ENCODE data around the gene PPARA. TPM values are rescaled to one million over a fixed set of nuclear protein-coding genes. Genes with fewer than 3 reads are reported as not detected.
"Not testable (repeated sequence)": the region's sequence is repeated elsewhere in the genome, so short reads cannot be mapped to it uniquely, and the experiment has no call there.

Gene PPARA
- total RNA-seq, 4 donors from 2014 or later: 26.9 to 41.9 (median 37.4) TPM

- no peak for TF ChIP-seq POLR2A (IDR thresholded peaks at IDR 0.05)
- TF ChIP-seq CTCF (IDR thresholded peaks at IDR 0.05): no peak
- Histone ChIP-seq H3K27ac (peak overlapping the region in 1 of 3 donors; percentile 6), H3K36me3 (no peaks in the 10 kb centered on the region), H3K27me3 (no peaks in the 10 kb centered on the region), H3K4me3 (replicated peaks in 1 of 3) (no peak overlapping the region), H3K9me3 (no peaks in the 10 kb centered on the region), H3K4me1 (peaks cover 0 to 8% of the 10 kb centered on the region in 2 donors)
- 54 to 79% methylated on average over 11 to 21 of the region's 26 CpGs for WGBS, 2 donors
- intact Hi-C loops (cut with DNase I): loop anchor here (10.0 kb wide), 1 partner anchor 415 kb away; no protein-coding TSS in a partner anchor
- DNase-seq: no peak
These were observed 20.8 kb upstream of the PPARA start for GRCh38 chr22:46129390-46130041.

GRCh38 chr22:46131151-46131587 lies 19.2 kb upstream of the PPARA start:
- Histone ChIP-seq H3K27ac (no peak overlapping the region), H3K4me3 (replicated peaks in 1 of 3) (no peak overlapping the region), H3K4me1 (peaks cover 0 to 8% of the 10 kb centered on the region in 2 donors), H3K9me3 (no peaks in the 10 kb centered on the region), H3K27me3 (no peaks in the 10 kb centered on the region), H3K36me3 (no peaks in the 10 kb centered on the region)
- DNase-seq: no peak
- TF ChIP-seq CTCF (IDR thresholded peaks at IDR 0.05): peak in 1 of 6 experiments; percentile 5
- no peak for TF ChIP-seq POLR2A (IDR thresholded peaks at IDR 0.05)
- 73 to 86% methylated on average over 6 of the region's 13 CpGs for WGBS, 2 donors
- intact Hi-C loops (cut with DNase I): no loop called here

GRCh38 chr22:46132193-46132829 lies 18.0 kb upstream of the PPARA start:
- H3K27me3 ChIP-seq; intact Hi-C loops (cut with DNase I); H3K36me3 ChIP-seq; H3K9me3 ChIP-seq; DNase-seq; H3K4me1 ChIP-seq; H3K27ac ChIP-seq; H3K4me3 ChIP-seq (replicated peaks in 1 of 3): not testable (repeated sequence)
- WGBS, 2 donors: 82 to 89% methylated on average over 12 of the region's 12 CpGs

GRCh38 chr22:46132830-46133587 lies 17.3 kb upstream of the PPARA start:
- DNase-seq: no peak
- Histone ChIP-seq H3K4me3 (replicated peaks in 1 of 3) (no peak overlapping the region), H3K36me3 (no peaks in the 10 kb centered on the region), H3K4me1 (peaks cover 0 to 8% of the 10 kb centered on the region in 2 donors), H3K27me3 (no peaks in the 10 kb centered on the region), H3K9me3 (no peaks in the 10 kb centered on the region), H3K27ac (no peak overlapping the region)
- TF ChIP-seq CTCF (IDR thresholded peaks at IDR 0.05): no peak
- WGBS, 2 donors: 81 to 94% methylated on average over 5 to 16 of the region's 19 CpGs
- intact Hi-C loops (cut with DNase I): no loop called here

- no peaks in the 10 kb centered on the region for H3K27me3 ChIP-seq
- no peak overlapping the region for H3K27ac ChIP-seq
- no peak for DNase-seq
- no peak overlapping the region for H3K4me3 ChIP-seq (replicated peaks in 1 of 3)
- intact Hi-C loops (cut with DNase I): no loop called here
- 95 to 98% methylated on average over 4 of the region's 4 CpGs for WGBS, 2 donors
- no peak for TF ChIP-seq POLR2A (IDR thresholded peaks at IDR 0.05)
- no peak for TF ChIP-seq CTCF (IDR thresholded peaks at IDR 0.05)
- H3K9me3 ChIP-seq: no peaks in the 10 kb centered on the region
- peaks cover 0 to 8% of the 10 kb centered on the region in 2 donors for H3K4me1 ChIP-seq
- H3K36me3 ChIP-seq: no peaks in the 10 kb centered on the region
These were observed 16.8 kb upstream of the PPARA start for GRCh38 chr22:46133588-46133855.
